GM19324 (cell line): ENCODE measurements around the gene COL11A2.

ENCODE experiments used
- ATAC-seq: cut with Tn5 transposase; IDR thresholded peaks from one replicate; pipeline ENCODE4 v1.9.1; 2021; ENCODE audit warnings: mild to moderate bottlenecking, moderate library complexity; ENCODE audit not compliant: unreplicated experiment, low FRiP score

Gene COL11A2

GRCh38 chr6:33193619-33194018 is 1.4 kb upstream of the COL11A2 start:
- ATAC-seq = no peak

DNA sequence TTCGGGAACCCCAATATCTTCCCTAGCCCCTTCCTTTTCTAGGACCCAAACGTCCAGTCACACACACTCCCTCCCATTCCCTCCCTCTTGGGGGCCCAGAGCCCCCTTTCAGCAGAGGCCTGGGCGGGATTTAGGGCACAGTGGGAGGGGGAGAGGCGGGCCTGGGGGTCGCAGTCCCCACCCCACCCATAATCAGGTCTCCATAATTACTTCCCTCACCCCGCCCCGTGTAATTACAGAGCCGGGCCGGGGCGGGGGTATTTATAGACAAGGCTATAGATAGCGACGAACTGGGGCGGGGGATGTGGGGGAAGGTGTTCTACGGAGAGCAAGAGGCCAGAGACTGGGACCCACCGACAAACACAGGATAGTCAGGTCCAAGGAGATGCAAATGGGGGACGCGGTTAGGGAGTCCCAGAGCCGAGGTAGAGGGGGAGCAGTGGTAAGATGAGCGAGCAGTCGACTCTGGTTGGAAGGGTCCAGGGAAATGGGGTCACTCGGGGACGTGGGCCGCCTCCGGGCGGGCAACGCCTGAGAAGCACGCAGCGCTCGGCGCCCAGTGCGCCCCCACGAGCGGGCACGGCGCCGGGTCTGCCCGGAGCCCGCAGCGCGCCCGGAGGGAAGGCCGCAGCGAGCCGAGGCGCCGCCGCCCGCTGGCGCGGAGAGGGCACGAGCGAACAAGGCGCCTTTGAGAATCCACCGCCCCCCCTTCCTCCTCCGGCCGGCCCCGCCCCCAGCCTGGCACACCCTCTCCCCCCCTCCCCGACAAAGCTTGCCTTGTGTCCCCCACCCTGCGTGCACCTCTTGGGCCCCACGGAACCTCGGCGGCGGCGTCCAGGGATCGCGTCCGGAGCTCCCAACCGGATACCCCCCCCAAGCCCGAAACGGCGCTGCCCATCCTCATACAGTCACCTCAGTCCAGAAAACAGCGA is 670 bp upstream of the COL11A2 start:
- no peak for ATAC-seq

GRCh38 chr6:33191383-33192104 is 723 bp downstream of the COL11A2 start:
- ATAC-seq = no peak

GRCh38 chr6:33190504-33191107 is 1.7 kb downstream of the COL11A2 start:
- ATAC-seq = no peak

DNA sequence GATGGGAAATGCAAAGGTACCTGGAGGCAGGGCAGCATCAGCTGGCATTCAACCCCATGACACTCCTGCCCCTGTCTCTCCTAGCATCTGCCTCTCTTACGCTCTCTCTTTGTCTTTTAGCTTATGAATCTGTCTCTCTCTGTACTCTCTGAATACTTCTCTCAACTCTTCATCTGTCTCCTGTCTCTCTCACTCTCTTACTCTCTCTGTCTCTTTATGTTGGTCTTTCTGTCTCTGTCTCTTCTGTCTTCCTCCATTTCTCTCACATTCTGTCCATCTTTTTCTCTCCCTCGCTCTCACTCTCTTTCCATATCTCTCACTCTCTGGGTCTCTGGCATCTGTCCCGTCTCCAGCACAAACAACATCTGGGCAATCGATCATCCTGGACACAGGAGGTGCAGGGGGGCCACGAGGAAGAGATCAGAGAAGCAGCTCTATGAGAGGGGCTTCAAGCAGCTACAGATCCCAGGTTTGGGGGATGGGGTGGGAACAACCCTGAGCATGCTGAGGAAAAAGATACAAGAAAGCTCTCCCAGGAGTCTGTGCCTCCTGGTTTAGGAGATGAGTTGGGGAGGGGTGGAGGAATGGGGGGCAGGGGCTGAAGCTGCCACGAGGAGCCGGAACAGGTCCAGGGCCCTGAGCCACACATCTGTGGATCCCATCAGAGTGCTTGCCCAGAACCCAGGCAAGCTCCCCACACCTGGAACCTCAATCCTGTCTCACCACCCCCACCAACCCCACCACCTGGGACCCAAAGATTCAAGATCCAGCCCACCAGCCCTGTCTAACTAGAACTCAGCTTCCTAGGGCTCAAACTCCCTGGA is 2.4 kb downstream of the COL11A2 start:
- no peak for ATAC-seq

DNA sequence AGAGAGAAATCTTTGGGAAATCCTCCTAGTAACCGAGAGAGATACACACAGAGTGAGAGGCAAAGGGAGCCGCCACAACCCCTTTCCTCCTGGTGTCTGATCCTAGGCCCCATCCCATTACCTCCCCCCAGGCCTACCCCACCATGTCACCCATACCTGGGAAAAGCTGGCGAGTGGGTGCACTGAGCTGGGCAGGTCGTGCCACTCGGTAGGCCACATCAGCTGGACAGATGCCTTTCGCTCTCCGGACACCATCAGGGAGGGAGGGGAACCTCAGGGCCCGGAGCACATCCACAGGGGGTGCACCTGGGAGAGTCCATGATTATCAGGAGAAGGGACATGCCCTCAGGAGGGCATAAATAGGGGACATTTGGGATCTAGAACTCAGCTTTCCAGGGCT is 3.1 kb downstream of the COL11A2 start:
- ATAC-seq = no peak

DNA sequence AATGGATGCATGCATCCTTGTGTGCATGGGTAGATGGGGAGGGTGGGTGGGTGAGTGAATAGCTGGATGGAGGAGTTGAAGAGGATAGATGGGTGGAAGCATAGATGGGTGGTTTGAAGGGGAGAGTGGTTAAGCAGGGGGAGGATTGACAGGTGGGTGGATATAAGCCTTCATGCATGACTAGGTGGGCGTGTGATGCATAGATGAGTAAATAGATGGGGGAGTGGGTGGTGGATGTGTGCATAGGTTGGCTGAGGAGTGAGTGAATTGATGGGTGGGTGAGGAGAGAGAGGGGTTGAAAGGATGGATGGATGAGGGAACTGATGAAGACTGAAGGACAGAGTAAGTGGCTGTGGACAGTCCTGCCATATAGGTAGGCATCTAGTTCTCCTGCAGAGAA is 4.5 kb downstream of the COL11A2 start:
- ATAC-seq = no peak

DNA sequence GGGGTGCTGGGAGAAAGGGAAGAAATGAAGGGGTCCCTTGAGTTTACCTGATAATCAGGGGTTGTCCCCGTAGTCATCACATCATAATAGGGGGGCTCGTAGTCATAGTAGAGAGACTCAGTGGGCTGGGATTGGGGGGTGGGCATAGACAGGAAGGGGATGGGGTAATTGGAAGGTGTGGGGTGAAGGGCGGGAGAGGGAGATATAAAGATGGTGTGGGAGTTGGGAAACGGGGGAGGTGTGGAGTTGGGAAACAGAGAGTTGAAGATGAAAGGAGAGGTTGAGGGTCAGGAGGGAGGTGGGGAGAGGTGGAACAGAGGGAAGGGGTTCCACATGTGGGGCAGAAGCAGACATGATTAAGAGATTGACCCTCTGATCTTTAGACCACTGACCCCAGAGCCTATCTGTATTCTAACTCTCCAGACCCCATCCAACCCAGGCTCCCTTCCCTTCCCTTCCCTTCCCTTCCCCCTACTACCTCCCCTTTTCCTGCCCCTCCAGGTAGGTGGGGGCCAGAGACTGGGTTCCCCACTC is 6.5 kb downstream of the COL11A2 start:
- no peak for ATAC-seq

- ATAC-seq = no peak
Observed at GRCh38 chr6:33185190-33185589, 7.1 kb downstream of the COL11A2 start.

GRCh38 chr6:33183071-33183683 is 9.1 kb downstream of the COL11A2 start:
- no peak for ATAC-seq

DNA sequence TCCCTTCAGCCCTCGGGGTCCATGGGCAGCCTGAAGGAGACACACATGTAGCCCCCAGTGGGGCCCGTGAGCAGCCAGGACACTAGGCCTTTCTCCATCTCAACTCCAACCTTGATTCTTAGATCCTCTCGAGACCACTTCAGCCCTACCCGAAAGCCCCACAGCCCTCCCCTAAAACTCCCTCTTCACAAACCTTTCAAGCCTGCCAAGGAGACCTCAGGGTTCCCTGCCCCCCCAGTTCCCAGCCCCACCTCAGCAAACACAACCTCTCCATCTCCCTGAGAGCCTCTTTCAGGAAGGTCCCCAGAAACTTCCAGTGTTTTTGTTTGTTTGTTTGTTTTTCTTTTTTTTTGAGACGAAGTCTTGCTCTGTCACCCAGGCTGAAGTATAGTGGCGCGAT is 11.1 kb downstream of the COL11A2 start:
- no peak for ATAC-seq

DNA sequence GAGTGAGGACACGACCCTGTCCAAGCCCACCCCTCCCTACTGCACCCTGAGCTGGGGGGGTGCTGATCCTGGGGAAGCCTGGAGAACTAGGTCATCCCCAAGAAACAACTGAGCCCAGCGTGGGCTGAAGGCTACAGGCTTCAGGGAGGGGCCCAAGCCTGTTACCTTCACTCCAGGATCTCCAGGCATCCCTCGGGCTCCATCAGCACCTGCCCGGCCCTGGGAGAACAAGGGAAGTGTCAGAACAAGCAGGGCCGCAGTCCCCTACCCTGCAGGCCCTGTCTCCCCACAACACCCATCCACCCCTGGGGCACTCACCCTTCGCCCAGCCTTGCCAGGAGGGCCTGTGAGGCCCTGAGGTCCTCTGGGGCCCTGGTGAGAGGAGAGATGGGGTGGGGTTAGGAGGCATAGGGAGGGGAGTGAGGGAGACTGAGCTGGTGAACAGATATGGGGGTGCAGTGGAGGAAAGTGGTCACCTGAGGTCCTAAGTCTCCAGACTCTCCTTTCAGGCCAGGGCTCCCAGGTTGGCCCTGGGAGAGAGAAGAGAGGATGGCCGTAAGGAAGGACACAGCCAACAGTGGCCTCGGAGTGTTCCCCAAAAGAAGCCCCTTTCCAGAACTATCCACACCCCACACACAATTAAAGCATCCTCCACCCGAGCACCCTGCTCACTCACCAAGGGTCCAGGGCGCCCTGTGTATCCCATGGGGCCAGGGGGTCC is 13.4 kb downstream of the COL11A2 start:
- no peak for ATAC-seq

DNA sequence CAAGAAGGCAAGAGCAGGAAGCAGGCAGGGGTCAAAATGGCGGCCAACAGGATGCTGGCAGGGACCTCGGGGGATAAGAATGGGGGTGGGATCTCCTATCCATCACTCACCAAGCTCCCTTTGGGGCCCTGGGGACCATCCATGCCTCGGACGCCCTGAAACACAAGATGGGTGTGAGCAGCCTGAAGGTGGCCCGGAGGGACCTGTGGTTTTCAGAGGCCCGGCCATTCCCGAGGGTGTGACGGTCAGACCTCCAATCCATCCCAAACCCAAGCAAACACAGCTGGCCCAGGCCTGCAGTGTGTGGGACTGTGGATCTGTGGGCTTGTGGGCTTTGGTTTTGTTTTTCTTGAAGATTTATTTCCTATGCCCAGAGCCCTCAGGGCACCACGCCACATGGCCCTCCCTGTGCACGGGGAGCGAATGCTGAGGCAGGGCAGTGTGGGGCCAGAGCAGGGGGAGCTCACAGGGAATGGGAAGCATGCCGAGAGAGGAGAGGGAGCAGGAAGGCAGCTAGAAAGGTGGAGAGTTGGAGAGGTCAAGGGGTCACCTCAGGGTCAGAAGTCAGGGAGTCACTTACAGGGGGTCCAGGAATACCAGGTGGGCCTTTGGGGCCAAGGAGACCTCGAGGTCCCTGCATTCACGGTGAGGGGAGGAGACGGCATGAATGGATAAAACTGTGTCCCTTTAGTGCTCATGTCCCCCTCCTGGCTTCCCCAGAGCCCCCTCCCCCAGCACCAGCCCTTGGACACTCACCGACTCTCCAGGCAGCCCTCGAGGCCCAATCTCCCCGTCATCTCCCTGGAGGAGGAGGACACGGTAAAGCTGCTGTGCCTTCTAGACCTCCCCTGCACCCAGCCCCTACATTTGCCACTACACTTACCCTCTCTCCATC is 14.5 kb downstream of the COL11A2 start:
- no peak for ATAC-seq

DNA sequence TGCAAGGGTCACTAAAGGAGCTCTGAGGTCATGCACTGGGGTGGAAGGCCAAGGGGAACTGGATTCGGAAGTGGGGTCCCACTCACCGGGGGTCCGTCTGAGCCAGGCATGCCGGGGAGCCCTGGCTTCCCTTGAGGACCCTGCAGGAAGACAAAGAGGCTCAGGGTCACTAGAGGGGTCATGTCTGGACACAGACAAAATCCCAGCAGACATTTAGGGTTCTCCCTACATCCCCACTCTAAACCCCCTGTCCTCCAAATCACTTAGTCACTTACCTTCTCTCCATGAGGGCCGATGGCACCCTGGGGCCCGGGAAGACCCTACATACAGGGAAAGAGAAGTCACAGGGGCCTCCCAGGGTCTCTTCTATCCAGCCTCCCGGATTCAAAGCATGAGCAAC is 15.4 kb downstream of the COL11A2 start:
- ATAC-seq = no peak

- ATAC-seq = no peak
Observed at GRCh38 chr6:33175436-33176069, 16.7 kb downstream of the COL11A2 start.

DNA sequence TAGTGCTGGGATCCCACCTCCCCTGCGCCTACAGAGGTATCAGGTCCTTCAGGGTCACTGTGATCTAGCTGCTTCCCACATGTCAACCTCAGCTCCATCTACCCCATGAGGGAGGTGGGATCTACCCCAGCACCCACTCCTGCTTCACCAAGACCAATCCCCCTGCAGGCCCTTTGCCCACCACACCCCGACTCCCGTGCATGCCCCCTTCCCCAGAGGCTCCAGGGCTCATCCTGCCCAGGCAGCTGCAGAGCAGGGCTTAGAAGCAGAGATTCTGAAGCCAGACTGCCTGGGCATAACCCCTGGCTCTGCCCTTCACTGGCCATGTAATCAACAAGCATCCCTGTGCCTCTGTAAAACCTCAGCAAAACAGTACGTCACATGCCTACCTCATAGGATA is 17.5 kb downstream of the COL11A2 start:
- no peak for ATAC-seq

GRCh38 chr6:33173535-33174180 is 18.6 kb downstream of the COL11A2 start:
- no peak for ATAC-seq
